ENCODE measurements around the gene KIAA0408. TPM values are rescaled to one million over a fixed set of nuclear protein-coding genes. Genes with fewer than 3 reads are reported as not detected.

The KIAA0408 gene
- total RNA-seq, 1 donor, result 1.3 TPM

- no peak overlapping the region for H3K4me3 ChIP-seq (ENCODE audit: low read depth, low read length)
- no peak for TF ChIP-seq CTCF (IDR thresholded peaks at IDR 0.05; ENCODE audit: insufficient read depth, low read depth, low read length)
- no peak for DNase-seq (ENCODE audit: low read depth)
Observed at GRCh38 chr6:127458222-127458621, 967 bp downstream of the KIAA0408 start.

GRCh38 chr6:127457456-127458064, 1.6 kb downstream of the KIAA0408 start:
- DNase-seq (ENCODE audit: low read depth), result peak; percentile 82
- H3K4me3 ChIP-seq (ENCODE audit: low read depth, low read length), result no peak overlapping the region
- no peak for TF ChIP-seq CTCF (IDR thresholded peaks at IDR 0.05; ENCODE audit: insufficient read depth, low read depth, low read length)

GRCh38 chr6:127456465-127456864, 2.7 kb downstream of the KIAA0408 start:
- no peak overlapping the region for H3K4me3 ChIP-seq (ENCODE audit: low read depth, low read length)
- no peak for TF ChIP-seq CTCF (IDR thresholded peaks at IDR 0.05; ENCODE audit: insufficient read depth, low read depth, low read length)
- DNase-seq (ENCODE audit: low read depth), result no peak

GRCh38 chr6:127453845-127454619, 5.2 kb downstream of the KIAA0408 start:
- no peak for DNase-seq (ENCODE audit: low read depth)
- H3K4me3 ChIP-seq (ENCODE audit: low read depth, low read length), result no peak overlapping the region
- TF ChIP-seq CTCF (IDR thresholded peaks at IDR 0.05; ENCODE audit: insufficient read depth, low read depth, low read length), result no peak

GRCh38 chr6:127452803-127453202, 6.4 kb downstream of the KIAA0408 start:
- no peak for TF ChIP-seq CTCF (IDR thresholded peaks at IDR 0.05; ENCODE audit: insufficient read depth, low read depth, low read length)
- no peak overlapping the region for H3K4me3 ChIP-seq (ENCODE audit: low read depth, low read length)
- no peak for DNase-seq (ENCODE audit: low read depth)

GRCh38 chr6:127451388-127451787, 7.8 kb downstream of the KIAA0408 start:
- TF ChIP-seq CTCF (IDR thresholded peaks at IDR 0.05; ENCODE audit: insufficient read depth, low read depth, low read length), result no peak
- no peak for DNase-seq (ENCODE audit: low read depth)
- H3K4me3 ChIP-seq (ENCODE audit: low read depth, low read length), result no peak overlapping the region

Measured in fibroblast of villous mesenchyme (primary cell).